ENCODE measurements around the gene LDHA. TPM values are rescaled to one million over a fixed set of nuclear protein-coding genes. Genes with fewer than 3 reads are reported as not detected.

Gene LDHA
- total and polyA plus RNA-seq, 2 of the 8 experiments (the other 6 are each of a cell fraction or from before 2014, with no cell fraction given), result 443 to 486 TPM

- Histone ChIP-seq H3K18ac (ENCODE audit: extremely low read depth, low read length) (peak overlapping the region; percentile 51; the same call in 1 of the 2 replicates), H2BK12ac (ENCODE audit: low read depth, low read length) (no peak overlapping the region; the same call in 1 of the 2 replicates), H3K9ac (replicated peaks in 1 of 4; ENCODE audit: extremely low read depth in 1 of 4, low read depth in 3 of 4, low read length in 3 of 4) (peak overlapping the region; percentile 64 to 84 (median 70)), H4K5ac (ENCODE audit: insufficient read length, low read depth, low read length) (peak overlapping the region; percentile 92), H2BK5ac (ENCODE audit: low read depth, low read length) (peak overlapping the region; percentile 61; the same call in 1 of the 2 replicates), H4K91ac (replicated peaks; ENCODE audit: insufficient read length, low read length) (peak overlapping the region; percentile 76), H3K9me3 (ENCODE audit: insufficient read depth in 2 of 2, low read depth in 1 of 2, low read length in 1 of 2) (no peaks in the 10 kb centered on the region), H2BK15ac (ENCODE audit: low read length) (no peak overlapping the region), H3K23ac (ENCODE audit: insufficient read length) (no peak overlapping the region), H4K8ac (ENCODE audit: extremely low read depth, insufficient read depth, low read length) (peak overlapping the region; percentile 75; the same call in 1 of the 2 replicates), H2AK5ac (ENCODE audit: low read depth, low read length) (0 out of 2 replicates have a peak overlapping the region, but pooled peaks have one; percentile 17), H3K56ac (replicated peaks; ENCODE audit: insufficient read length, low read depth, low read length) (peak overlapping the region; percentile 60), H3K4ac (replicated peaks; ENCODE audit: insufficient read length, low read depth, low read length) (peak overlapping the region; percentile 32), H3K4me1 (replicated peaks in 1 of 4; ENCODE audit: control insufficient read depth in 3 of 4, insufficient read depth in 4 of 4, low read length in 3 of 4) (peaks cover 3 to 6% (median 5%) of the 10 kb centered on the region in 4 experiments; a peak in 6 of 7 replicates), H3K79me2 (ENCODE audit: control insufficient read depth in 1 of 2, insufficient read depth in 2 of 2, low read length in 2 of 2) (peaks cover 0 to 33% of the 10 kb centered on the region in 2 experiments; a peak in 2 of 4 replicates), H2AFZ (ENCODE audit: low read length) (peak overlapping the region; percentile 84), H3K4me3 (ENCODE audit: extremely low read depth in 1 of 4, insufficient read depth in 2 of 4, low read depth in 3 of 4, low read length in 4 of 4) (peak overlapping the region; percentile 76 to 87 (median 80)), H3K27me3 (replicated peaks in 1 of 4; ENCODE audit: control insufficient read depth in 3 of 4, extremely low read depth in 1 of 4, insufficient read depth in 3 of 4, low read length in 3 of 4) (peaks cover 0 to 4% (median 0%) of the 10 kb centered on the region in 4 experiments; a peak in 2 of 7 replicates), H3K36me3 (ENCODE audit: control insufficient read depth in 2 of 4, insufficient read depth in 4 of 4, low read length in 3 of 4) (peaks cover 15 to 38% (median 31%) of the 10 kb centered on the region in 4 experiments), H3K79me1 (ENCODE audit: low read depth, low read length) (peaks cover 2% of the 10 kb centered on the region; the same call in 1 of the 2 replicates), H2BK20ac (ENCODE audit: low read length) (no peak overlapping the region), H3K4me2 (ENCODE audit: insufficient read depth in 1 of 2, low read depth in 2 of 2, low read length in 2 of 2) (peak overlapping the region; percentile 92 to 96), H2BK120ac (replicated peaks; ENCODE audit: low read depth, low read length) (no peak overlapping the region), H3K27ac (ENCODE audit: low read depth, low read length) (0 out of 2 replicates have a peak overlapping the region, but pooled peaks have one; percentile 45), H3K23me2 (ENCODE audit: low read depth, low read length) (peaks cover 11% of the 10 kb centered on the region), H4K20me1 (replicated peaks in 1 of 2; ENCODE audit: control insufficient read depth in 1 of 2, insufficient read depth in 2 of 2, low read length in 2 of 2) (peaks cover 0 to 4% of the 10 kb centered on the region in 2 experiments), H3K14ac (ENCODE audit: insufficient read length) (no peak overlapping the region)
- ChIA-PET POLR2A (ENCODE audit: partially characterized antibody) (interaction anchor here (0.6 to 4.4 kb wide), 14 partner anchors 8 to 470 kb away, joined by 3 to 26 read pairs (median 4); partner anchors contain the start of genes GTF2H1, HPS5 and SAAL1), CTCF (ENCODE audit: partially characterized antibody) (interaction anchor here (0.9 to 2.5 kb wide), 8 partner anchors 10 to 330 kb away, joined by 3 to 12 read pairs (median 4); partner anchors contain the start of genes IGSF22 and LDHC)
- WGBS, 2 experiments (ENCODE audit: extremely low coverage in 1 of 2, insufficient coverage in 1 of 2, insufficient read length in 1 of 2, insufficient replicate concordance in 2 of 2, low coverage in 1 of 2, low lambda C conversion rate in 2 of 2, missing lambda C conversion rate in 1 of 2), result 2% methylated on average over 44 of the region's 46 CpGs; no CpG with 5 or more reads in 1 of the 2 experiments
- peak; percentile 19 for FAIRE-seq
- peak; percentile 98 to 99 for DNase-seq (ENCODE audit: low read depth in 1 of 2, low spot score in 2 of 2)
- TF ChIP-seq KDM5A (IDR thresholded peaks at IDR 0.05; ENCODE audit: low read length), result no peak
- TF ChIP-seq KDM4A (IDR thresholded peaks at IDR 0.05; ENCODE audit: low read depth, low read length, severe bottlenecking), result peak; percentile 43
- no peak for TF ChIP-seq CBX5 (IDR thresholded peaks at IDR 0.05; ENCODE audit: low read depth, low read length)
- peak; percentile 10; the same call in 1 of the 2 replicates for TF ChIP-seq TBP (IDR thresholded peaks at IDR 0.05; ENCODE audit: low read depth, low read length)
- TF ChIP-seq SUZ12 (IDR thresholded peaks at IDR 0.05; ENCODE audit: low read length), result no peak
- TF ChIP-seq PHF8 (conservative IDR thresholded peaks at IDR 0.05; ENCODE audit: low read depth, low read length), result peak; percentile 48; the same call in 1 of the 2 replicates
- no peak for TF ChIP-seq RXRA (IDR thresholded peaks at IDR 0.05; ENCODE audit: insufficient read depth, low read depth, low read length)
- no peak for TF ChIP-seq CBX8 (IDR thresholded peaks at IDR 0.05; ENCODE audit: borderline replicate concordance, low read depth, low read length)
- TF ChIP-seq NANOG (IDR thresholded peaks at IDR 0.05; ENCODE audit: insufficient read depth, low read depth, low read length, poor library complexity, severe bottlenecking), result no peak
- 0 out of 2 replicates have a peak, but pooled peaks have one; percentile 6 for TF ChIP-seq YY1 (IDR thresholded peaks at IDR 0.05; ENCODE audit: low read depth, low read length)
These were observed 1.6 kb downstream of the LDHA start for GRCh38 chr11:18395735-18396504.
